Rectal smooth muscle tissue (tissue), 1 donor: ENCODE results near the gene USP12.

Experiments used
- H3K27ac ChIP-seq: one replicate; pipeline ENCODE4 v1.7.0; 2013; ENCODE audit warnings: low read depth, low read length, inconsistent platforms
- H3K27me3 ChIP-seq: one replicate; pipeline ENCODE4 v1.7.0; 2013; ENCODE audit warnings: low read length; ENCODE audit not compliant: control insufficient read depth, insufficient read depth
- H3K36me3 ChIP-seq: one replicate; pipeline ENCODE4 v1.7.0; 2013; ENCODE audit warnings: low read length; ENCODE audit not compliant: control insufficient read depth, insufficient read depth
- H3K4me1 ChIP-seq: one replicate; pipeline ENCODE4 v1.7.0; 2013; ENCODE audit warnings: low read length; ENCODE audit not compliant: control insufficient read depth, insufficient read depth
- H3K4me3 ChIP-seq: one replicate; pipeline ENCODE4 v1.7.0; 2013; ENCODE audit warnings: low read length
- H3K9ac ChIP-seq: one replicate; pipeline ENCODE4 v1.7.0; 2013; ENCODE audit warnings: low read length

Gene USP12

DNA sequence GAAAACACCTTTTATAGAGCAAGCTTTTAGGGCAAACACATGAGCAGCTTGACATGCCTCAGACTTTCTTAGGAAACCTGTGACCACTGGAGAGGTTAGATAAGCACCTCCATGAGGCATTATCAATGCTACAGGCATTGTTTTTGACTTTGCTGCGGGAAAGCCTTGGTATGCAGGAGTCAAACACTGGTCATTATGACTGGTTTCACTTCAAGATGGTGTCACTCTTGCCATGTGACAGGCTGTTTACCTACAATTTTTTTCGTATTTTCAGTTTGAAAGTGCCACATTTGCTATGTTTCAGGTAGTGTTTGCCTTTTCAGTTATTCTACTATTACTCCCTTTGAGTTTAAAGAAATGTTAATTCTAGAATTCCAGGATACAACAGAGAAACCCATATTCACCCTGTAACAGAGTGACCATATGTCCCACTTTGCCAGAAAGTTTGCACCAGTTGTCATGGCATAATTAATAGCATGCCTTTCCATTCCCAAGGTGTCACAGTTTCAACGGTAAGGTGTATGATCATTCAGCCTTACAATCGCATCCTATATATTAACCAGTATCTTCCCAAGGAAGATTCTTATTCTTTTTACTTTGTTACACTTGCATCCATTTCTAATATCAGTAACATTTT, 33.0 kb downstream of the USP12 start:
- Histone ChIP-seq H3K9ac (no peak overlapping the region), H3K36me3 (no peaks in the 10 kb centered on the region), H3K27ac (no peak overlapping the region), H3K4me3 (no peak overlapping the region), H3K27me3 (no peaks in the 10 kb centered on the region), H3K4me1 (peaks cover 2% of the 10 kb centered on the region)

DNA sequence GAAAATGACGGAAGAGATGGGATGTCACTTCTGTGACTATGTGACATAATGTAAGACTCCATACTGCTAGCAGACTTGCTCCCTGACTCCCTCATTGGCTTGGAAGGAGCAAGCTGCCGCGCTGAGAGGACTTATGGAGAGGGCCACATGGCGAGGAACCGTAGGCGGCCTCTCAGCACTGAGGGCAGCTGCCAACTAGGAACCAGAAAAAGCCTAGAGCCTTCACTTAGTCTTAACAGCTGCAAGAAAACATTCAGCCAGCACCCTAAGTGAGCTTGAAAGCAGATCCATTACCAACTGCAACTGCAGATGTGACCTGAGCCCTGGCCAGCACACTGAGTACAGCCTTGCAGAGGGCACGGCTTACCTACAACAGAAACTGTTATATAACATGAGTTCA, 33.9 kb downstream of the USP12 start:
- Histone ChIP-seq H3K27ac (no peak overlapping the region), H3K9ac (no peak overlapping the region), H3K4me1 (peaks cover 2% of the 10 kb centered on the region), H3K4me3 (no peak overlapping the region), H3K36me3 (no peaks in the 10 kb centered on the region), H3K27me3 (no peaks in the 10 kb centered on the region)

DNA sequence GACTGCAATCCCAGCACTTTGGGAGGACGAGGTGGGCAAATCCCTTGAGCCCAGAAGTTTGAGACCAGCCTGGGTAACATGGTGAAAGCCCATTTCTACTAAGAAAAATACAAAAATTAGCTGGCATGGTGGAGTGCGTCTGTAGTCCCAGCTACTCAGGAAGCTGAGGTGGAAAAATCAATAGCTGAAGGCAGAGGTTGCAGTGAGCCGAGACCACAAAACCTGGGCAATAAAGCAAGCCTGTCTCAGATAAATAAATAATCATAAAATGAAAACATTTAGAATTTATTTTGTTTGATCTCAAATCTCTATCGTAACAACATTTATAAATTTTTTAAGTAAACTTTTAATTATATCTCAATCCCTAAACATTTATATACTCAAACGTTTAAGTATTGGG, 36.6 kb downstream of the USP12 start:
- Histone ChIP-seq H3K4me3 (no peak overlapping the region), H3K9ac (no peak overlapping the region), H3K27me3 (no peaks in the 10 kb centered on the region), H3K27ac (no peak overlapping the region), H3K4me1 (peaks cover 6% of the 10 kb centered on the region), H3K36me3 (no peaks in the 10 kb centered on the region)

DNA sequence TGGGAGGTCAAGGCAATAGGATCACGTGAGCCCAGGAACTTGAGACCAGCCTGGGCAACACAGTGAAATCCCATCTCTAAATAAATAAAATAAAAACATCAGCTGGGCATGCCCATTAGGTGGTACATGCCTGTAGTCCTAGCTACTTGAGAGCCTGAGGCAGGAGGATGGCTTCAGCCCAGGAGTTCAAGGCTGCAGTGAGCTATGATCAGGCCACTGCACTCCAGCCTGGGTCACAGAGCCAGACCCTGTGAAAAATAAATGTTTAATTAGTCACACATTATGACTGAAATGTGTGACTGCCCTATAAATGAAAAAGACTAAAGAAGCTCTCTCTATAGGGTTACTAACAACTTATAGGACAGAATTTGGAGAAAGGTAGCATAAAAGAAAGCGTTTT, 37.7 kb downstream of the USP12 start:
- Histone ChIP-seq H3K9ac (no peak overlapping the region), H3K4me3 (no peak overlapping the region), H3K27me3 (no peaks in the 10 kb centered on the region), H3K4me1 (peaks cover 6% of the 10 kb centered on the region), H3K27ac (no peak overlapping the region), H3K36me3 (no peaks in the 10 kb centered on the region)

DNA sequence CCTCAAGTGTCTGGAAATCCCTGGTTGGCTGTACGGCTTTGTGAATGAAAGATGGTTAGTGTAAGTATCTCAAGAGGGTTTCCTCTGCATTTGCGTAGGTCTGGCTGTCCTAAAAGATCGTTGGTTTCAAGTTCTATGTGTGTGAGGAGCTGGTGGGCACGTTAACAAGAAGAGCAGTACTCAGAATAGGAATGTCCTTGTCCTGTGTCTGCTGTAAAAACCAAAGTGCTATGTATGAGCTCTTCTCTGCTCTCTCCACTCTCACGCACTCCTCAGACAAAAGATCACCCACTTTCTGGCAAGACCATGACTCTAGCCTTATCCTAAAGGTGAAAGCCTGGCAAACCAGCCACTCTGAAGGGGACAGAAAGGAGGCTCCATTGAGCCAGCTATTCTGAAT, 39.1 kb downstream of the USP12 start:
- Histone ChIP-seq H3K36me3 (no peaks in the 10 kb centered on the region), H3K4me1 (peaks cover 9% of the 10 kb centered on the region), H3K27me3 (no peaks in the 10 kb centered on the region), H3K9ac (no peak overlapping the region), H3K27ac (no peak overlapping the region), H3K4me3 (no peak overlapping the region)

DNA sequence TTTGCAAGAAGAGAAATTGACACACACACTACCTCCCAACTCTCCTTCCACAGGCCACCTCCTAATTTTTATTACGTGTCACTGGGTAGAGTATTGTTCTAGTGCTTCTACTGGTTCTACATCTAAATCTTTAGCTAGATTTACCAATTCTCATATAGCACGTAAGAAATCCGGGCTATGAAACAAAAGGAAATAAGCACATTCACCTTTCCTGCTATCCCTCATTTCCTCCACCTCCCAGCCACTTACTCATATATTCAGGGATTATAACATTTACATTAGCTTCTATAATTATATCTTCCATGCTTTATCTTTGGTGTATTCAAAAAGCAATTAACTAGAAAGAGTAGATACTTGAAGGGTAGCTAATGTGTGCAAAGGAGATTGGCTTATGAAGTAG, 39.7 kb downstream of the USP12 start:
- Histone ChIP-seq H3K36me3 (no peaks in the 10 kb centered on the region), H3K9ac (no peak overlapping the region), H3K4me3 (no peak overlapping the region), H3K27ac (no peak overlapping the region), H3K27me3 (no peaks in the 10 kb centered on the region), H3K4me1 (peaks cover 7% of the 10 kb centered on the region)

DNA sequence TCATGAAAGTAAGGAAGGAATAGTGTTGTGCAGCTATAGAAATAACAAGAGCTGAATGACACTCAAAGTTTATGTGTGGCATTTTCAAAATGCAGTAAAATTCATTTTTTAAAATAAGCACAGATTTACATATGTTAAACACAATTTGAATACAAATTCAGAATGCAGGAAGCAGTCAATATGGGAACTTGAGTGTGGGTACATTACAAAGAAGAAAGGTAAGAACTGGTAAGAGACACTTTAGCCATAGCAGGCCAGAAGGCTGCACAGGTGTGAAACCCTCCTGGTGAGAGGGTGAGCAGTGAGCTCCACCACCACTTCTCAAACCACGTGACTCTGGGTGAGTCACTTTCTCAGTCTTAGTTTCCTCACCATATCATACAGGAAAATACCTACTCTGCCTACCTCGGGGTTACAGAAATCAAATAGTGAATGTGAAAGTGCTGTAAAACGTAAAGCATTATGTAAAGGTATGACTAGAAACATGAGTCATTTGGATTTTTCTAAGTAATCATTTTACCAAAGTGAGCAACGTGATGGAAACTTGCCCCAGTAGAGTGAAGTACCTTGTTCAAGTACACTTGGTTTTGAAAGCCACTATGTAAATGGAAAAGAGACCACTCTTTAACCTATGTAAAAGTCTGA, 40.5 kb downstream of the USP12 start:
- Histone ChIP-seq H3K27me3 (no peaks in the 10 kb centered on the region), H3K4me1 (peaks cover 6% of the 10 kb centered on the region), H3K4me3 (no peak overlapping the region), H3K36me3 (no peaks in the 10 kb centered on the region), H3K9ac (no peak overlapping the region), H3K27ac (no peak overlapping the region)

DNA sequence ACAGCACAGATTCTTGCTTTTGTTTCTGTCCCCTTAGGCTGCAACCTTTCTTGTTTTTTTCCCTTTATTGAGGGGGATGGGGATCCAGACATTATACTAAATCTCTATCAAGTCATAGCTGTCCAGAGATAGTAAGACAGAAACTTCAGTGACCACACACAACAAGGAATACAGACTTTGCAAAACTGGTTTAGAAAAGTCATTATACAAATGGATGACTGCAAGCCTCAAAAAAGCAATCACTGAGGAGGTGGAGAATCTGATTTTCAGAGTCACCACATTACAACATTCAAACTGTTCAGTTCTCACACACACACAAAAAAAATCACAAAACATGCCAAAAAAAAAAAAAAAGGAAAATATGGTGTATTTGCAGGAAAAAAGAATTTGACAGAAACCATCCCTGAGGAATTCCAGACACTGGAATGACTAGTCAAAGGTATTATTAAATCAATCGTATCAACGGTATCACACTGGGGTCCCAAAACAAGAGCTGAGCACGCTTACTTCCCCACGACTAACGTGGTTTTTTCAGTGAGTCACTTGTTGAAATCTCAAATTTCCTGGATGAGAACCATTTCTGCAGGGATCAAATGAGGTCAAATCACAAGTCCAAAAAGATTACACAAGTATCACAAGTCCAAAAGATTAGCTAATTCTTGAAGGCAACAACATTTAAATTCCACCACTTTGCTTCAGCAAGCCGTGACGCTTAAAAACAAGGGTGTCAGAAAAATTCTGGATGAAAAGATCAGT, 41.2 kb downstream of the USP12 start:
- no peak overlapping the region for H3K4me3 ChIP-seq
- no peaks in the 10 kb centered on the region for H3K36me3 ChIP-seq
- H3K4me1 ChIP-seq = peaks cover 6% of the 10 kb centered on the region
- no peak overlapping the region for H3K27ac ChIP-seq
- no peak overlapping the region for H3K9ac ChIP-seq
- H3K27me3 ChIP-seq = no peaks in the 10 kb centered on the region

DNA sequence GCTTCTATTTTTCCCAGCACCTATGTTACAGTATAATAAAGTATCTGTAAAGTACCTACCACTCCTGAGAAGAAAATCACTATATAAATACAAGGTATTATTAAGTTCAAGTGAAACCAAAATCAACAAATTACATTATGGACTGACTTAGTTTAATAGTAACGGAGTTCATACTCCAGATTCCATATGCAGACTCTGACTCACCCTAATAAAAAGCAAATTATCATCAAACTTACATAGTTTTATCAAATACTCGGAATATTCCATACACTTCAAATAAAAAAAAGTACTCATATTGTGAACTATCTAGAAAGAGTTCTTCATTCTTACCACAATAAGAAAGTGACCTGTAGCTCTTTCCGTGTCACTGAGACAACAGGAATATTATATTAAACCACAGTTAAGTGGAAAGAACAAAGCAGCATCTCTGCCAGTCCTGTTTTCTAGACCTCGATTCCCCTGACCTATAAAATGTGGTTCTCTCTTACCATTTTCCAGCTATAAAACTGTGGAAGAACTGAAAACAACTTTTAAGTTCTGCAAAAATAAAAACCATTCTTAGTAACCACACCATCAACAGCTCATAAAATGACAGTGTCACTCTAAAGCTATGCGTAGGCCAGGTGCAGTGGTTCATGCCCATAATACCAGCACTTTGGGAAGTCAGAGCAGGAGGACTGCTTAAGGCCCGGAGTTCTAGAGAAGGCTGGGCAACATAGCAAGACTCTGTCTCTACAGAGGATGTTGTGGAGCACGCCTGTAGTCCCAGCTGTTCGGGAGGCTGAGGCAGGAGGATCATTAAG, 42.6 kb downstream of the USP12 start:
- Histone ChIP-seq H3K9ac (no peak overlapping the region), H3K27me3 (no peaks in the 10 kb centered on the region), H3K36me3 (no peaks in the 10 kb centered on the region), H3K4me3 (no peak overlapping the region), H3K27ac (no peak overlapping the region), H3K4me1 (peaks cover 6% of the 10 kb centered on the region)

DNA sequence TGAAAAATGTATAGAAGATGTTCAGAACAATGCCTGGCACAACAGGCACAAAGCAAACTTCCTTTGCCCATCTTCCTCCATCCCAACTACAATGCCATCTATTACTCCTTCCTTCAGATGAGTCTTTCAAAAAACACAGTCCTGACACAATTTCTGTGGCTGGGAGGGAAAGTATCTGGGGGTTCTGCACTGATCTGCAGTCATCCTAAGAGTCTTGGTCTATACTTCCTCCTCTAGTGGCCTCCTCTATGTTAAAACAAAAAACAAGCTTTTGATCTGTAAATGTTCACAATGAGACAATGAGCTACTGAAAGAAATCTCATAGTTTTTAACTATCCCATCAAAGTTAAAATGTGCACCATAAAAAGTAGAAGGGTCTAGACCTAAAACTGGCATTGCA, 44.8 kb downstream of the USP12 start:
- Histone ChIP-seq H3K36me3 (no peaks in the 10 kb centered on the region), H3K4me3 (no peak overlapping the region), H3K27ac (no peak overlapping the region)

DNA sequence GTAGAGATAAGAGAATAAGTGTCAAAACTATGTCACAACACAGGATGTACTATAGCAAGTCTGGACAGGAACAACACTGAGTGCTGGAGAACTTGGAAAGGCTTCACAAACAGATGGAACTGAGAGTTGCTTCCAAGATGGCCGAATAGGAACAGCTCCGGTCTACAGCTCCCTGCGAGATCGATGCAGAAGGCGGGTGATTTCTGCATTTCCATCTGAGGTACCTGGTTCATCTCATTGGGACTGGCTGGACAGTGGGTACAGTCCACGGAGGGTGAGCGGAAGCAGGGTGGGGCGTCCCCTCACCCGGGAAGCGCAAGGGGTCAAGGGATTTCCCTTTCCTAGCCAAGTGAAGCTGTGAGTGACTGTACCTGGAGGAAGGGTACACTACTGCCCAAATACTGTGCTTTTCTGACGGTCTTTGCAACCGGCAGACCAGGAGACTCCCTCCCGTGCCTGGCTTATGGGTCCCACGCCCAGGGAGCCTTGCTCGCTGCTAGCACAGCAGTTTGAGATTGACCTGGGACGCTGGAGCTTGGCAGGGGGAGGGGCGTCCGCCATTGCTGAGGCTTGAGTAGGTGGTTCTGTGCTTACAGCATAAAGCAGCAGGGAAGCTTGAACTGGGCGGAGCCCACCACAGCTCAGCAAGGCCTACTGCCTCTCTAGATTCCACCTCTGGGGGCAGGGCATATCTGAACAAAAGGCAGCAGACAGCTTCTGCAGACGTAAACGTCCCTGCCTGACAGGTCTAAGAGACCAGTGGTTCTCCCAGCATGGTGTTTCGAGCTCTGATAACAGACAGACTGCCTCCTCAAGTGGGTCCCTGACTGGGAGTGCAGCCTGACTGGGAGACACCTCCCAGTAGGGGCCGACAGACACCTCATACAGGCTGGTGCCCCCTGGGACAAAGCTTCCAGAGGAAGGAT, 46.0 kb downstream of the USP12 start:
- H3K4me1 ChIP-seq = peaks cover 3% of the 10 kb centered on the region
- no peaks in the 10 kb centered on the region for H3K27me3 ChIP-seq
- H3K4me3 ChIP-seq = no peak overlapping the region
- H3K27ac ChIP-seq = no peak overlapping the region
- H3K9ac ChIP-seq = no peak overlapping the region
- H3K36me3 ChIP-seq = no peaks in the 10 kb centered on the region

More for the DNA sequence above, 44.8 kb downstream of the USP12 start:
- peaks cover 6% of the 10 kb centered on the region for H3K4me1 ChIP-seq
- H3K9ac ChIP-seq = no peak overlapping the region
- no peaks in the 10 kb centered on the region for H3K27me3 ChIP-seq
